ENCODE results near the gene SEMA4D.

DNA sequence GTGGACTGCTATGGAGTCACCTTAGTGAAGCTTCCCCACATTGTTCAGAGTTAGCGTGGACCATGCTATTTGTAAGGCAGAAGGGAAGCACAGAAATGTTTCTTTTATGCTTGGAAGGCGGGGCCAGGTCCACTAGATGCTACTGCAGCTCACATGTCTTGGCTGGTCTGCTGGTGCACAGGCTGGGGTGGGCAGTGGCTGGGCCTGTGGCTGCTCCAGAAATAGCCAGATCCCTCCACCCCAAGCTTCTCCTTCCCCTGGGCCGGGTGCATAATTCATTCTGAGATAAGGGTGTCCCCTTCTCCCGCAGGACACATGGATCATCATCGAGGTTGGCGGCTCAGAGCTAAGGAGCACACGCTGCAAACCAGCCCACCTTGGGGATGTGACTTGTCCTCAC is 14.5 kb upstream of the SEMA4D start:
- TF ChIP-seq POLR2AphosphoS5 (IDR thresholded peaks at IDR 0.05; ENCODE audit: low read depth, low read length) (no peak), POLR2A (IDR thresholded peaks at IDR 0.05; ENCODE audit: low read depth, low read length) (no peak), TAF1 (IDR thresholded peaks at IDR 0.05; ENCODE audit: borderline replicate concordance, low read depth, low read length) (no peak)

Data from GM12892 (cell line).